H1 (cell line): ENCODE data around the gene ZFAND3. TPM values are rescaled to one million over a fixed set of nuclear protein-coding genes. Genes with fewer than 3 reads are reported as not detected.

ENCODE experiments used
- CTCF ChIA-PET: fragments of 300-600 bp; sonication (Branson Sonifier 250); formaldehyde crosslinking; loops from one replicate; lab custom pipeline; 2021; ENCODE audit not compliant: partially characterized antibody; lab: Charles Lee
- POLR2A ChIA-PET: fragments of 300-600 bp; sonication (Branson Sonifier 250); formaldehyde crosslinking; loops from one replicate; lab custom pipeline; 2021; ENCODE audit warnings: inconsistent platforms; ENCODE audit not compliant: partially characterized antibody; lab: Charles Lee
- DNase-seq, 2 experiments: peaks; one replicate each; pipeline versions ENCODE4 v3.0.0 to v3.0.0-alpha.2; 2010 to 2022; ENCODE audit warnings: low spot score in 2 of 2, low read depth in 1 of 2, mixed read lengths in 1 of 2
- FAIRE-seq: peaks from 2 replicates; lab custom pipeline; 2011; peaks lifted over from hg19 to GRCh38; lab: Jason Lieb, UNC
- H2AFZ ChIP-seq: 2 replicates; pipeline ENCODE4 v1.8.1; 2012; ENCODE audit warnings: low read length, inconsistent platforms
- H2AK5ac ChIP-seq: 2 replicates; pipeline ENCODE4 v1.6.1; 2013; ENCODE audit warnings: low read depth, low read length
- H2BK120ac ChIP-seq: replicated peaks from 2 replicates; pipeline ENCODE3; 2013; ENCODE audit warnings: low read depth, low read length, inconsistent platforms
- H2BK12ac ChIP-seq: 2 replicates; pipeline ENCODE4 v1.6.1; 2013; ENCODE audit warnings: low read depth, low read length
- H2BK15ac ChIP-seq: 2 replicates; pipeline ENCODE4 v1.6.1; 2013; ENCODE audit warnings: low read length
- H2BK20ac ChIP-seq: 2 replicates; pipeline ENCODE4 v1.6.1; 2013; ENCODE audit warnings: low read length
- H2BK5ac ChIP-seq: 2 replicates; pipeline ENCODE4 v1.6.1; 2013; ENCODE audit warnings: low read depth, low read length
- H3K14ac ChIP-seq: 2 replicates; pipeline ENCODE4 v1.6.1; 2013; ENCODE audit warnings: inconsistent platforms; ENCODE audit not compliant: insufficient read length
- H3K18ac ChIP-seq: 2 replicates; pipeline ENCODE4 v1.6.1; 2013; ENCODE audit warnings: low read length; ENCODE audit errors: extremely low read depth
- H3K23ac ChIP-seq: 2 replicates; pipeline ENCODE4 v1.6.1; 2013; ENCODE audit warnings: inconsistent platforms; ENCODE audit not compliant: insufficient read length
- H3K23me2 ChIP-seq: 2 replicates; pipeline ENCODE4 v1.6.1; 2013; ENCODE audit warnings: low read depth, low read length
- H3K27ac ChIP-seq: 2 replicates; pipeline ENCODE4 v1.6.1; 2011; ENCODE audit warnings: low read depth, low read length, inconsistent platforms
- H3K27me3 ChIP-seq, 4 experiments: replicated peaks in 1 of 4; 1 replicate in 1 of 4; 2 replicates in 3 of 4; pipeline versions ENCODE4 v1.6.1 to v1.8.1; 2011 to 2013; ENCODE audit warnings: low read length in 3 of 4, mild to moderate bottlenecking in 3 of 4, inconsistent platforms in 2 of 4, mixed read lengths in 2 of 4, moderate library complexity in 1 of 4; ENCODE audit not compliant: control insufficient read depth in 3 of 4, insufficient read depth in 3 of 4; ENCODE audit errors: extremely low read depth in 1 of 4
- H3K36me3 ChIP-seq, 4 experiments: 2 replicates each; pipeline versions ENCODE4 v1.6.1 to v1.8.1; 2011 to 2013; ENCODE audit warnings: mild to moderate bottlenecking in 4 of 4, low read length in 3 of 4, moderate library complexity in 2 of 4, control low read depth in 1 of 4, inconsistent platforms in 1 of 4; ENCODE audit not compliant: insufficient read depth in 4 of 4, control insufficient read depth in 2 of 4
- H3K4ac ChIP-seq: replicated peaks from 2 replicates; pipeline ENCODE3; 2013; ENCODE audit warnings: low read length, low read depth, mixed read lengths, inconsistent platforms; ENCODE audit not compliant: insufficient read length
- H3K4me1 ChIP-seq, 4 experiments: replicated peaks in 1 of 4; 1 replicate in 1 of 4; 2 replicates in 3 of 4; pipeline versions ENCODE4 v1.6.1 to v1.8.1; 2011 to 2013; ENCODE audit warnings: low read length in 3 of 4, inconsistent platforms in 2 of 4, mixed read lengths in 1 of 4; ENCODE audit not compliant: insufficient read depth in 4 of 4, control insufficient read depth in 3 of 4
- H3K4me2 ChIP-seq, 2 experiments: 2 replicates each; pipeline versions ENCODE4 v1.6.1 to v1.8.1; 2011 to 2013; ENCODE audit warnings: low read depth in 2 of 2, low read length in 2 of 2, control low read depth in 1 of 2, inconsistent platforms in 1 of 2, mild to moderate bottlenecking in 1 of 2; ENCODE audit not compliant: insufficient read depth in 1 of 2
- H3K4me3 ChIP-seq, 4 experiments: fragments of 200-600, 300-600 bp in 1 of 4; sonication (generic), shearing (Covaris generic), sonication (Bioruptor Twin) in 1 of 4; 2 replicates each; pipeline versions ENCODE4 v1.5.1 to v1.8.1; 2011 to 2016; ENCODE audit warnings: low read length in 4 of 4, low read depth in 3 of 4, control low read depth in 2 of 4, inconsistent platforms in 2 of 4, mild to moderate bottlenecking in 2 of 4, mixed read lengths in 1 of 4, moderate library complexity in 1 of 4; ENCODE audit not compliant: insufficient read depth in 2 of 4; ENCODE audit errors: extremely low read depth in 1 of 4
- H3K56ac ChIP-seq: replicated peaks from 2 replicates; pipeline ENCODE3; 2013; ENCODE audit warnings: low read depth, mild to moderate bottlenecking, mixed read lengths, low read length, inconsistent platforms; ENCODE audit not compliant: insufficient read length
- H3K79me1 ChIP-seq: 2 replicates; pipeline ENCODE4 v1.6.1; 2013; ENCODE audit warnings: low read depth, low read length, control low read depth
- H3K79me2 ChIP-seq, 2 experiments: 2 replicates each; pipeline versions ENCODE4 v1.6.1 to v1.8.1; 2012 to 2013; ENCODE audit warnings: low read length in 2 of 2, mild to moderate bottlenecking in 2 of 2, inconsistent platforms in 1 of 2; ENCODE audit not compliant: insufficient read depth in 2 of 2, control insufficient read depth in 1 of 2
- H3K9ac ChIP-seq, 4 experiments: replicated peaks in 1 of 4; 1 replicate in 1 of 4; 2 replicates in 3 of 4; pipeline versions ENCODE4 v1.6.1 to v1.8.1; 2011 to 2013; ENCODE audit warnings: low read depth in 3 of 4, low read length in 3 of 4, control low read depth in 2 of 4, mild to moderate bottlenecking in 2 of 4, moderate library complexity in 2 of 4, inconsistent platforms in 1 of 4; ENCODE audit errors: extremely low read depth in 1 of 4
- H3K9me3 ChIP-seq, 2 experiments: 2 replicates each; pipeline versions ENCODE4 v1.6.1 to v1.8.1; 2012 to 2013; ENCODE audit warnings: mild to moderate bottlenecking in 2 of 2, moderate library complexity in 2 of 2, control low read depth in 1 of 2, inconsistent platforms in 1 of 2, low read depth in 1 of 2, low read length in 1 of 2, mixed read lengths in 1 of 2; ENCODE audit not compliant: insufficient read depth in 2 of 2
- H4K20me1 ChIP-seq, 2 experiments: replicated peaks in 1 of 2; 2 replicates each; pipeline versions ENCODE3 to v1.8.1; 2011 to 2013; ENCODE audit warnings: inconsistent platforms in 2 of 2, low read length in 2 of 2, mild to moderate bottlenecking in 1 of 2; ENCODE audit not compliant: insufficient read depth in 2 of 2, control insufficient read depth in 1 of 2
- H4K5ac ChIP-seq: 2 replicates; pipeline ENCODE4 v1.6.1; 2013; ENCODE audit warnings: low read length, low read depth, mixed read lengths, inconsistent platforms; ENCODE audit not compliant: insufficient read length
- H4K8ac ChIP-seq: 2 replicates; pipeline ENCODE4 v1.8.0; 2013; ENCODE audit warnings: mild to moderate bottlenecking, moderate library complexity, low read length, inconsistent platforms; ENCODE audit not compliant: insufficient read depth; ENCODE audit errors: extremely low read depth
- H4K91ac ChIP-seq: replicated peaks from 2 replicates; pipeline ENCODE3; 2013; ENCODE audit warnings: low read length, mixed read lengths, inconsistent platforms; ENCODE audit not compliant: insufficient read length
- KDM1A ChIP-seq: fragments of 200-600, 300-600 bp; sonication (generic); IDR thresholded peaks from 2 replicates; pipeline ENCODE4 v1.7.1; 2016; ENCODE audit warnings: mild to moderate bottlenecking, low read length, borderline replicate concordance
- RAD21 ChIP-seq, 2 experiments: IDR thresholded peaks in 1 of 2; conservative IDR thresholded peaks in 1 of 2; 2 replicates each; pipeline ENCODE4 v1.6.1; 2011; ENCODE audit warnings: low read depth in 2 of 2, low read length in 2 of 2, improper control_type of control experiment in 1 of 2, inconsistent platforms in 1 of 2, mild to moderate bottlenecking in 1 of 2, moderate library complexity in 1 of 2
- WGBS, 2 experiments: shearing (Covaris generic) in 1 of 2; methylation state at CpG; one replicate each; pipeline versions ENCODE4 v1.1.6 to v1.1.7; 2013 to 2015; ENCODE audit warnings: low lambda C conversion rate in 2 of 2, mixed read lengths in 2 of 2, inconsistent platforms in 1 of 2, low coverage in 1 of 2, missing lambda C conversion rate in 1 of 2; ENCODE audit not compliant: insufficient replicate concordance in 2 of 2, insufficient coverage in 1 of 2, insufficient read length in 1 of 2; ENCODE audit errors: extremely low coverage in 1 of 2, missing lambda C conversion rate in 1 of 2; 5-methylcytosine and 5-hydroxymethylcytosine counted together
- polyA plus RNA-seq, 7 experiments: library from polyadenylated mRNA; depleted of rRNA in 3 of 7; stranded (reverse) in 5 of 7; unstranded in 2 of 7; fragments of >200 nt in 5 of 7; fragments of 200-250 nt in 2 of 7; gene quantifications; 1 replicate in 5 of 7; 2 replicates in 1 of 7; 4 replicates in 1 of 7; pipeline versions ENCODE4 v1.2.1 to v1.2.3, GENCODE V29; 2011 to 2013; ENCODE audit warnings: missing spikeins in 2 of 7, mixed read lengths in 2 of 7
- total RNA-seq: library from RNA; stranded (reverse); fragmentation: NEBNext Ultra II Directional; extraction: Animal tissue kit (Norgen Biotek cat#: 25700); gene quantifications from 2 replicates; pipeline ENCODE4 v1.2.1, GENCODE V29; 2021

ZFAND3 gene
- total and polyA plus RNA-seq, 2 of the 8 experiments (the other 6 are each of a cell fraction or from before 2014, with no cell fraction given) = 13.0 to 51.3 TPM

DNA sequence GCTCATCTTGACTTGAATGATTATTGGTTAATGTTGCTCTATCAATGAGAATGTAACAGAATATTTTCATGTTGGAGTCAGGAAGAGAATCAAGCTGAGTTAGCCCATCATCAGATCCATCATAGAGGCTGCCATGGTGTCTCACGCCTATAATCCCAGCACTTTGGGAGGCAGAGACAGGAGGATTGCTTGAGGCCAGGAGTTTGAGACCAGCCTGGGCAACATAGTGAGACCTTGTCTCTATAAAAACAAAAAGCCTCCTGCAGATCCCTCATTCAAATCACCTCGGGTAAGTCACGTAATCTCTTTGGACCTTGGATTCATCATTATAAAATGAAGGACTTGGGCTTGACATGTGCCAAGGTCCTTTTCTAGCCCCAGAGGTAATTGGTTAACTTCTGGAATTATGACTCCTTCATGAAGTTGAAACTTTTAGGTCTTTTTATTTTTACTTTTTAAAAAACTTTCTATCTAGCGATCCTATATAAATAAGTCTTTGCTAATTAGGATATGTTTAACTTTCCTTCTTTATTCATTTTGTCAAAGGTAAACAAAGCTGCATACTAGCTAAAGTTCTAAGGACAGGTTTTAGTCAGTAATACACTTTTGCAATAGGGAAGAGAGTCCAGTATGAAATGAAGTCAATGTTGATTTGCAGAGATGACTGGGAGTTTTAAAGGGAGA lies 110.9 kb downstream of the ZFAND3 start:
- Histone ChIP-seq H3K4me3 (no peak overlapping the region), H2BK20ac (no peak overlapping the region), H3K79me2 (peaks cover 0 to 27% of the 10 kb centered on the region in 2 experiments; a peak in 2 of 4 replicates), H4K91ac (no peak overlapping the region), H3K36me3 (no peaks in the 10 kb centered on the region), H3K56ac (no peak overlapping the region), H3K4me2 (no peak overlapping the region), H3K9ac (no peak overlapping the region), H4K5ac (no peak overlapping the region), H2BK15ac (no peak overlapping the region), H2AK5ac (no peak overlapping the region), H3K23ac (no peak overlapping the region), H3K14ac (no peak overlapping the region), H2BK12ac (no peak overlapping the region), H2BK5ac (no peak overlapping the region), H3K18ac (no peak overlapping the region), H2AFZ (no peak overlapping the region), H3K23me2 (no peaks in the 10 kb centered on the region), H4K8ac (no peak overlapping the region), H3K27me3 (no peaks in the 10 kb centered on the region), H4K20me1 (peaks cover 0 to 2% of the 10 kb centered on the region in 2 experiments), H2BK120ac (no peak overlapping the region), H3K79me1 (peaks cover 2% of the 10 kb centered on the region; the same call in 1 of the 2 replicates), H3K4me1 (peaks cover 0 to 13% (median 7%) of the 10 kb centered on the region in 4 experiments; a peak in 6 of 7 replicates), H3K9me3 (no peaks in the 10 kb centered on the region), H3K4ac (no peak overlapping the region), H3K27ac (no peak overlapping the region)
- DNase-seq (no peak), FAIRE-seq (no peak)
- 91% methylated on average over 4 of the region's 4 CpGs; no CpG with 5 or more reads in 1 of the 2 experiments for WGBS, 2 experiments
- POLR2A ChIA-PET = interaction anchor here (0.6 to 1.0 kb wide), 2 partner anchors 95 to 112 kb away, joined by 3 read pairs; no protein-coding TSS in a partner anchor
- CTCF ChIA-PET = interaction anchor here (1.6 to 1.7 kb wide), 2 partner anchors 53 to 55 kb away, joined by 3 read pairs; no protein-coding TSS in a partner anchor
- TF ChIP-seq RAD21 (IDR thresholded peaks at IDR 0.05 in 1 of 2, conservative IDR thresholded peaks at IDR 0.05 in 1 of 2; ENCODE audit: low read depth in 2 of 2, low read length in 2 of 2) (no peak), KDM1A (no peak)
